Mesendoderm (in vitro differentiated cells): Measurements from ENCODE around the gene FAM156B.
"Not testable (repeated sequence)": the region's sequence is repeated elsewhere in the genome, so short reads cannot be mapped to it uniquely, and the experiment has no call there.

ENCODE experiments used
- DNase-seq: peaks from one replicate; pipeline ENCODE4 v3.0.0; 2013
- H2AK5ac ChIP-seq: 2 replicates; pipeline ENCODE4 v1.6.1; 2013; ENCODE audit warnings: low read length, inconsistent platforms
- H2BK120ac ChIP-seq: 2 replicates; pipeline ENCODE4 v1.6.1; 2013; ENCODE audit warnings: low read depth, mild to moderate bottlenecking, low read length, moderate library complexity, mixed read lengths
- H2BK15ac ChIP-seq: replicated peaks from 2 replicates; pipeline ENCODE4 v1.6.1; 2013; ENCODE audit warnings: low read depth, mild to moderate bottlenecking, moderate library complexity
- H2BK5ac ChIP-seq: 2 replicates; pipeline ENCODE4 v1.6.1; 2013; ENCODE audit warnings: low read length, inconsistent platforms
- H3K18ac ChIP-seq: 2 replicates; pipeline ENCODE4 v1.6.1; 2013; ENCODE audit warnings: mild to moderate bottlenecking, low read length, mixed read lengths
- H3K23ac ChIP-seq: one replicate; pipeline ENCODE4 v1.6.1; 2013; ENCODE audit warnings: low read length
- H3K27ac ChIP-seq: 2 replicates; pipeline ENCODE4 v1.5.1; 2013; ENCODE audit warnings: low read depth, mild to moderate bottlenecking, inconsistent platforms, low read length, moderate library complexity
- H3K27me3 ChIP-seq: 2 replicates; pipeline ENCODE4 v1.6.1; 2013; ENCODE audit warnings: low read length, control low read depth, mild to moderate bottlenecking, inconsistent platforms; ENCODE audit not compliant: insufficient read depth, poor library complexity
- H3K36me3 ChIP-seq: 2 replicates; pipeline ENCODE4 v1.6.1; 2013; ENCODE audit warnings: low read length, inconsistent platforms; ENCODE audit not compliant: control insufficient read depth, insufficient read depth
- H3K4ac ChIP-seq: one replicate; pipeline ENCODE4 v1.6.1; 2013; ENCODE audit warnings: low read depth, mild to moderate bottlenecking, low read length, moderate library complexity
- H3K4me1 ChIP-seq: 2 replicates; pipeline ENCODE4 v1.6.1; 2013; ENCODE audit warnings: low read depth, low read length, inconsistent platforms; ENCODE audit not compliant: control insufficient read depth
- H3K4me2 ChIP-seq: 2 replicates; pipeline ENCODE4 v1.6.1; 2013; ENCODE audit warnings: low read length
- H3K4me3 ChIP-seq: 2 replicates; pipeline ENCODE4 v1.5.1; 2013; ENCODE audit warnings: mild to moderate bottlenecking, low read length
- H3K56ac ChIP-seq: one replicate; pipeline ENCODE4 v1.6.1; 2013; ENCODE audit warnings: low read length
- H3K79me1 ChIP-seq: 2 replicates; pipeline ENCODE4 v1.6.1; 2013; ENCODE audit warnings: low read length, inconsistent platforms
- H3K79me2 ChIP-seq: 2 replicates; pipeline ENCODE4 v1.6.1; 2013; ENCODE audit warnings: mild to moderate bottlenecking, low read length; ENCODE audit not compliant: control insufficient read depth, insufficient read depth
- H3K9ac ChIP-seq: 2 replicates; pipeline ENCODE4 v1.6.1; 2013; ENCODE audit warnings: low read length, inconsistent platforms
- H4K5ac ChIP-seq: one replicate; pipeline ENCODE4 v1.6.1; 2013; ENCODE audit warnings: low read length
- H4K8ac ChIP-seq: one replicate; pipeline ENCODE4 v1.6.1; 2013; ENCODE audit warnings: low read depth, mild to moderate bottlenecking, control low read depth, low read length, moderate library complexity
- WGBS: extraction: QIAGEN DNeasy Blood & Tissue Kit; methylation state at CpG from one replicate; pipeline ENCODE4 v1.1.7; 2013; ENCODE audit warnings: low lambda C conversion rate, missing lambda C conversion rate; ENCODE audit not compliant: insufficient coverage; ENCODE audit errors: extremely low coverage; 5-methylcytosine and 5-hydroxymethylcytosine counted together

Gene FAM156B

GRCh38 chrX:52870046-52870445 is 27.1 kb upstream of the FAM156B start:
- Histone ChIP-seq H3K79me1 (no peaks in the 10 kb centered on the region), H3K56ac (no peak overlapping the region), H4K8ac (no peak overlapping the region), H2BK15ac (no peak overlapping the region), H3K4me2 (no peak overlapping the region), H3K79me2 (no peaks in the 10 kb centered on the region), H3K36me3 (no peaks in the 10 kb centered on the region), H2BK5ac (no peak overlapping the region), H3K27ac (no peak overlapping the region), H3K23ac (no peak overlapping the region), H2AK5ac (no peak overlapping the region), H3K9ac (no peak overlapping the region), H3K4me1 (no peaks in the 10 kb centered on the region), H3K27me3 (no peaks in the 10 kb centered on the region), H3K4ac (no peak overlapping the region), H2BK120ac (no peak overlapping the region), H3K4me3 (no peak overlapping the region), H4K5ac (no peak overlapping the region), H3K18ac (no peak overlapping the region)
- no CpG with 5 or more reads among the region's 1 CpG for WGBS
- no peak for DNase-seq

- not testable (repeated sequence) for H4K8ac ChIP-seq, H3K4me2 ChIP-seq, DNase-seq, H3K23ac ChIP-seq, H2AK5ac ChIP-seq, H3K18ac ChIP-seq, H3K4ac ChIP-seq, H3K4me1 ChIP-seq, H3K9ac ChIP-seq, H2BK15ac ChIP-seq, H2BK120ac ChIP-seq, H3K79me1 ChIP-seq, H3K27me3 ChIP-seq, H3K27ac ChIP-seq, H4K5ac ChIP-seq, H3K56ac ChIP-seq, H3K4me3 ChIP-seq, H3K36me3 ChIP-seq, H2BK5ac ChIP-seq, H3K79me2 ChIP-seq
Observed at GRCh38 chrX:52873825-52874224, 23.3 kb upstream of the FAM156B start.

GRCh38 chrX:52874661-52875060 is 22.5 kb upstream of the FAM156B start:
- H3K36me3 ChIP-seq, result no peaks in the 10 kb centered on the region
- no peak overlapping the region for H3K56ac ChIP-seq
- no peak overlapping the region for H2BK120ac ChIP-seq
- H3K23ac ChIP-seq, result no peak overlapping the region
- no peak overlapping the region for H4K8ac ChIP-seq
- no peaks in the 10 kb centered on the region for H3K4me1 ChIP-seq
- no peaks in the 10 kb centered on the region for H3K27me3 ChIP-seq
- H2BK5ac ChIP-seq, result no peak overlapping the region
- no peak overlapping the region for H3K9ac ChIP-seq
- H3K4me2 ChIP-seq, result no peak overlapping the region
- no peak overlapping the region for H3K18ac ChIP-seq
- no peak overlapping the region for H3K4me3 ChIP-seq
- no peak overlapping the region for H2AK5ac ChIP-seq
- H4K5ac ChIP-seq, result no peak overlapping the region
- WGBS, result no CpG with 5 or more reads among the region's 5 CpGs
- H2BK15ac ChIP-seq, result no peak overlapping the region
- no peak overlapping the region for H3K27ac ChIP-seq
- H3K79me2 ChIP-seq, result no peaks in the 10 kb centered on the region
- H3K4ac ChIP-seq, result no peak overlapping the region
- DNase-seq, result no peak
- H3K79me1 ChIP-seq, result no peaks in the 10 kb centered on the region

GRCh38 chrX:52875436-52875835 is 21.7 kb upstream of the FAM156B start:
- H3K23ac ChIP-seq, result not testable (repeated sequence)

GRCh38 chrX:52876386-52876785 is 20.7 kb upstream of the FAM156B start:
- not testable (repeated sequence) for H3K27me3 ChIP-seq, H3K56ac ChIP-seq, H3K4me2 ChIP-seq, H3K79me2 ChIP-seq, H4K8ac ChIP-seq, H2BK15ac ChIP-seq, DNase-seq, H3K23ac ChIP-seq, H3K36me3 ChIP-seq, H4K5ac ChIP-seq, H2BK120ac ChIP-seq, H3K4ac ChIP-seq, H3K4me1 ChIP-seq, H3K9ac ChIP-seq, H2BK5ac ChIP-seq, H3K18ac ChIP-seq, H3K27ac ChIP-seq, H2AK5ac ChIP-seq, H3K79me1 ChIP-seq, H3K4me3 ChIP-seq
- no CpG with 5 or more reads among the region's 6 CpGs for WGBS

More at GRCh38 chrX:52875436-52875835, 21.7 kb upstream of the FAM156B start:
- H3K27me3 ChIP-seq, H2BK120ac ChIP-seq, H3K4me2 ChIP-seq, H3K18ac ChIP-seq, H3K4me1 ChIP-seq, H3K79me2 ChIP-seq, H3K79me1 ChIP-seq, DNase-seq, H2AK5ac ChIP-seq, H3K4ac ChIP-seq, H2BK5ac ChIP-seq, H3K56ac ChIP-seq, H3K4me3 ChIP-seq, H3K9ac ChIP-seq, H2BK15ac ChIP-seq, H4K8ac ChIP-seq, H3K36me3 ChIP-seq, H3K27ac ChIP-seq, H4K5ac ChIP-seq: not testable (repeated sequence)
- WGBS, result no CpG with 5 or more reads among the region's 10 CpGs

- H2BK15ac ChIP-seq, H4K5ac ChIP-seq, DNase-seq, H3K18ac ChIP-seq, H3K79me2 ChIP-seq, H3K4ac ChIP-seq, H3K4me1 ChIP-seq, H3K79me1 ChIP-seq, H3K4me2 ChIP-seq, H2BK5ac ChIP-seq, H4K8ac ChIP-seq, H3K27ac ChIP-seq, H3K4me3 ChIP-seq, H3K9ac ChIP-seq, H2AK5ac ChIP-seq, H3K23ac ChIP-seq, H2BK120ac ChIP-seq, H3K56ac ChIP-seq, H3K27me3 ChIP-seq, H3K36me3 ChIP-seq: not testable (repeated sequence)
- no CpG with 5 or more reads among the region's 10 CpGs for WGBS
Observed at GRCh38 chrX:52887459-52887858, 9.7 kb upstream of the FAM156B start.
